Pons (tissue), 1 donor: ENCODE results near the gene CTBP2.
"Not testable (repeated sequence)": the region's sequence is repeated elsewhere in the genome, so short reads cannot be mapped to it uniquely, and the experiment has no call there.

Experiments
- DNase-seq: peaks from one replicate; pipeline ENCODE4 v3.0.0-alpha.2; 2016; ENCODE audit warnings: low spot score

CTBP2 gene

GRCh38 chr10:125158601-125159485 is 1.5 kb downstream of the CTBP2 start:
- peak; percentile 65 for DNase-seq

DNA sequence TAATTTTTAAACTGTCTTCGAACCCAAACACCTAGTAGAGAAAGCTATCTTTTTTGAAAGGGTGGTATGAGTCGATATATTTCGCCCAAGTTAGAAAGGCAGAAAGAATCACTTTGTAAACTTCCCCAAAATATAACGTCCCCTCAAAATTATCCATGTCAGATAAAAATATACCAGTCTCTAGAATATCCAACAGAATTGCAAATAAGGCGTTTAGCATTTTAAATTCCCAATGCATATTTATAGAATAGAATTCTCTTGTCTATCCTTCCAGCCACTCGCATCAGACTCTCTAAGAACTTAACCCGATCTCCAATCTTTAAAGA is 2.1 kb downstream of the CTBP2 start:
- no peak for DNase-seq

DNA sequence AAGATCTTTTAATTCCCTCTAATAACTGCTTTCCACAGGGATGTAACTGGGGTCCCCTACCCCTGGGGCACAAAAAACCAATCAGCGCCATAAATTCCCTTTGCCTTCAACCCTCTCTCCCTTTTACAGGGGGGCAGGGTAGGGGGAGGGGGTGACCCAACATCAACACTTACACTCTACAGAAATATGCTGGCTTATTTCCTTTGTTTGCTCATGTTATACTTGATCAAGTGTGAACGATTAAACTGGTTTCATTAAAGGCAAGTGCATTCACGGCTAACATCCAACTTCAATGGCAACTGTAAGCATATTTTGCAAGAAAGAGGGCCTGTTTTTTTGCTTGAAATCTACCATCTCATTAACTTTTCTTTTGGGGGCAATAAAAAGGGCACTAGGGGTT is 2.9 kb downstream of the CTBP2 start:
- DNase-seq = no peak

DNA sequence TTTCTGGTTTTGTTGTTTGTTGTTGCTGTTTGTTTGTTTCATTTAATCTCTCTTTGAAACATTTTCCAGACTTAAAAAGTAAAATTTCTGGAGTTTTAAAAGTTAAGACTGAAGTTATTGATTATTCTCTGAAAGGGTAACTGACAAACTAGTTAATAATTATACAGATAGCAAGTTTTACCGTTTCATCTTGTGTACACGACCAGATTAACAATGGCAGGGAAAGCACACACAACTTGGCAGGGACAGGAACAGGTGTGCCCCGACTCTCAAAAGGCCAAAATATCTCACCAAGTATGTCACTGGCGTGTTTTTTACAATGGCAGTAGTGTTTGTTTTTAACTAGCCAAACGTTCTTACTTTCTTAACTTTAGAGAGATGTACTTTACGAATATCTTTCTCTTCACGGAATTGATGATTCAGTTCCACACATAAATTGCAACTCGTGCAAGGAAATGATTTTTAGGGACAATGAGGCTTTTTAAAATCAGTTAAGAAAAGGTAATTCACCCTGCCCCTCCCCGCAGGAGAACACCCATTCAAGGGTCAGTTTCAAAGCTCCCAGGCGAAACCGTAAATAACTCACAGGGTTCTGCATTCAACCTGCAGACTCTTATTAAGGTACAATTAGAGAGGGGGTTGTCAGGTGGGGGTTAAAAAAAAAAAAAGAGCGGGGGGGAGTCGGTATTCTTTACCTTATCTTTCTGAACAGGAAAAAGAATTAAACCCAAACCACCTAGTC is 3.5 kb downstream of the CTBP2 start:
- DNase-seq = no peak

DNA sequence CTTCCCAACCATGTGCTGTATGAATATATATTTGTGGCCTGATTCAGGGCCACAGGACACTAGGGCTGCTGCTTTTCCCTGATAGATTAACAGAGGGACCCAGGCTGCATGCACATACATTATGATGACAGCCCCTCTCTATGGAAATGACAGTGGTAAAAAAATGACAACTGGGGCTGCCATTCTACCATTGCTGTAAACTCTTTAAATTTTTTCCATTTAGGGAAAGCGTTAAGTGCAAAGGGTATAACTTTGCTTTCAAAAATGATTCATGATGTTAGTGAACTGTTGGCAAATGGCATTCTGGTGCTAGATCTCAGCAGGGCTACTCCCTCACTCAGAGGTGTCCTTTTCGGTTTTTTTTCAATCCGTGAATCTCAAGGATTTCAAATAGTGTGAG is 4.2 kb downstream of the CTBP2 start:
- no peak for DNase-seq

- peak; percentile 80 for DNase-seq
Observed at GRCh38 chr10:125155101-125155500, 5.3 kb downstream of the CTBP2 start.

DNA sequence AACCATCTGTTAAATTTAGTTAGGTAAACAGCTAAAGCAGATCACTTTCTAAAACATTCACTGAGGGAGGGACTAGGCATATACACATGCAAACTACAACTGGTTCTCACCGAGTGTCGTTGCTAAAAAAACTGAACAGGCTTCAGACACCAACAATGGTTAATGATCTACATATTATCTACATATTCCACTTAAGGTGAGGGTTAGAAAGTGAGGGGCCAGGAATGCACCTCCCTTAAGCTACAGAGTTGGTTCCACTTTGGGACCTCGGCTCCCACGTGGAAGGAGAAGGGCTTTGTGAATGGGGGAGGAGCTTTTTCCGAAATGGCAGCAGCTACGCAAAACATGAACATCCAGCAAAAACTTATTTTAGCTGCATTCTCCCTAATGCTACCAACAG is 5.8 kb downstream of the CTBP2 start:
- peak; percentile 51 for DNase-seq

DNA sequence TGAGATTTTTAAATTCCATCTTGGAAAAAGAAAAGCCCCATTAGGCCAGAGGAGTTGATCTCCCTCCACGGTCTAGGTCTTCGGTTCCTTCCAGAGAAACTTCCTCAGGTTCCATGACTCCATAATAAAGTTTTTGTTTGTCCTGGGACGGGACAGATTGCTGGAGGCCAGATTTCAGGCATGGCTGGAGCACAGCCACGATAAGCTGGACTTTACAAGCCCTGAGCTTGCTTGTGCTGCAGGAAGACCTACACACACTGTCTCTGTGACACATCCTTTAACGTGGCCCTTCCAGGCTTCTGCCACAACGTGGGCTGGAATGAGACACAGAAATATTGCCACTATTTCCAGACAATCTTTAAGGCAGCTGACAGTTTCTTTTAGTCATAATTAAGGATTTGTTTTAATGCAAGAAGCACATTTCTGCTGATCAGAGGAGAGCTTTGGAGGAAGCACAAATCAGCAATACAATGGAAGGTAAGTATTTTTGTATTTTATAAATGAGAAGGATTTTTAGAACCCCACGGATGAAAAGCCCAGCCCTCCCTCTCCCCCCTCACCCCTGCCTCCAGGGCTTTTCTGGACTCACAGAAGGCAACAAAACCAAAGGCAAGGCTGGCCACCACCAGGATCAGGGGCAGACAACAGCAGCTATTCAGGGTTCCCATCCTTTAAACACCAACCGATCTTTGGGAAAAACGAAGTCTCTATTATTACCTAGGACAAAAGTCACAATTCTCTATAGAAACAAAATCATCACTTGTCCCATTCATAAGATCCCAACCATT is 6.5 kb downstream of the CTBP2 start:
- DNase-seq = peak; percentile 52

GRCh38 chr10:125152450-125153368 is 7.7 kb downstream of the CTBP2 start:
- DNase-seq = peak; percentile 90

DNA sequence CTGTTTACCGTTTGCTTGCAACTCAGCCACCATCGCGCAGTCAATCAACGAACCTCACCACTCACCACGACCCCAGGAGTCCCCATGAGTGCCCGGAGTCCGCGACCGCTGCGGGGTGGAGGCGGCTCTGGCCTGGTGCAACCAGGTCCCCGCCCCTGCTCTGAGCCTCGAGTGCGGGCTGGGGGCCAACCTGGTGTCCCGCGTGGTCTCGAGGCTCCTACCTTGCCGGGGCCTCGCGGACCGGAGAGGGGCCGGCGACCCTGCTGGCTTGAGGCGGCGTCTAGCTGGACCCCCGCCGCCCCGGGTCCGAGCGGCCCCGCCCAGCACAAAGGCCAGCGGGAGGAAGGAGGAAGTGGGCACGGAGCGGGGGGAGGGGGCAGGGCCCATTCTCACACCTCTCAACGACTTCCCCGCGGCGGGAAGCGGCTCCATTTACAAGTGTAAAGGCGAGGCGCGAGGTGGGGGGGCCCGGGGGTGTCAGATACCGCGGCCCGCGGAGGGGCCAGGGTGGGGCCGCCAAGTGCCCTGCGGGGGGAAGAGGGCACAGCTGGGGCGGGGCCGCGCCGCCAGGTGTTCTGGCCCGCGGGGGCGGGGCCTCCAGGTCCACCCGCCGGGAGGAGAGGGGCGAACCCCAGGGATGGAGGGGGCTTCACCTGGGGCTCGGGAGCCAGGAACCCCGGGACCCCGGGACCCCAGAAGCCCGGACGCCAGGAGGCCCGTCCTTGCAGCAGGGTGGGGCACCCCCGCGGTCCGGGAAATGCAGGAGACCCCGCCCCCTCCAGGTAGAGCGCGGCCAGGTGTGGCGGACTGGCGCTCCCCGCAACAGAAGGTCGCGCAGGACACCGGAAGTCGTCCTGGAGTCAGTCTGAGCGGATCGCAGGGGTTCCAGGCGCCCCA is 8.6 kb downstream of the CTBP2 start:
- DNase-seq = no peak

GRCh38 chr10:125151170-125151552 is 9.2 kb downstream of the CTBP2 start:
- no peak for DNase-seq

GRCh38 chr10:125150376-125151083 is 9.8 kb downstream of the CTBP2 start:
- DNase-seq = not testable (repeated sequence)

DNA sequence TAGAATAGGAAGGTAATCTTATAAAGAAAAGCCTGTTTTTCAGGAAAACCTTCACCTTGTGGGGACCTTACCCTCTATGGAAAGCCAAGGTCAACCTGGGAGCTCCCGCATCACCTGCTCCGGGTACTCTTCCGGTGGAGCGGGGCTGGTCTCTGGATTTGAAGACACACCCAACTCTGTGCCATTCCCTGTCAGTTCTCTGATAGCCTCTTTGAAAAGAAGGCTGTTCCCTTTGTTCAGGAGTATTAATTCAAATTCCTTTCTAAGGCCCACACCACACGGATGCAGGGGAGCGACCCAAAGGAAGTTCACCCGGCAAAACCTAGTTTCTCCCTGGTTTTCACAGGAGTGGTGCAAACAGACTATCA is 10.7 kb downstream of the CTBP2 start:
- no peak for DNase-seq

DNA sequence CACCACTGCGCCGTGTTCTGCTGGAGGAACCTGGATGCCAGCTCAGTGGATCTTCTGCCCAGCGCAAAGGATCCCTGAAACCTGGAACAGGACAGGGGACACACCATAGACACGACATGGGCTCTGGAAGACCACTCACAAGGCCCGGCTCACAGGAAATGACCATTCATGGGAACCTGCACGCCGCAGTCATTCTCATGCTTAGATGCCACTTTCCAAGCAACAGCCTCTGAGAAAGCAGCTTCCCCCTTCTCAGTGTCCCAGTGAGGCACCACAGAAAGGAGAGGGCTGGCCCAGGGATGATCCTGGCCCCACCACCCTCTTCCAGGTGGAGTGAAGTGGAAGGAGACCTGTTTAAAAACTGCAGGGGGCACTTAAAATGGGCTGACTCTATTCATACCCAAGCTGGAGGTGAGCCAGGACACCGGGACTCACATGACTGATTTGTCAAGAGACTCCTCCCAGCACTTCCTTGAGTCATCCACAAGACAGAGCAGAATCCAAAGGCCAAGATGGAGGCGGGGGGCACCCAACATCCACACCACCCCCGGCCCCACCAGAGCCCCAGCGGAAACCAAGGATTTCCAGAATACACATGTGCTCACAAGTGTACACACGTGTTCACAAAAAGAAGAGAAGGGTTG is 11.2 kb downstream of the CTBP2 start:
- no peak for DNase-seq

DNA sequence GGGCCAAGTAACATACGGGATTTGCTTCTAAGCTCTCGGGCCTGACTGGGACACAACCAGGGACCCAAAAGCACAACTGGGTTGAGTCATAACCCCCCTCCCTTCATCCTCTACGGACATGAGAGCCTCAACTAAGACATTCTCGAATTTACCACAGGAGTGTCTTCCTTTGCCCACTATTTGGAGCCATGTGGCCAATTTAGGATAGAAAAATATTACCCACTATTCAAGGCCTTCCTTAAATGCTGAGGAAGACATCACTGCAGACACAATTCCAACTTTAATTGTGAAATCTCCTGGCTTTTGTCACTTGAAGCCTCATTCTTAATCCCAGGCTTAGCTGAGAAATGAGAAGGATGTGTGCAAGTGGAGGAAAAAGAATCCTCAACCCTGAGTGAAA is 11.8 kb downstream of the CTBP2 start:
- DNase-seq = no peak

DNA sequence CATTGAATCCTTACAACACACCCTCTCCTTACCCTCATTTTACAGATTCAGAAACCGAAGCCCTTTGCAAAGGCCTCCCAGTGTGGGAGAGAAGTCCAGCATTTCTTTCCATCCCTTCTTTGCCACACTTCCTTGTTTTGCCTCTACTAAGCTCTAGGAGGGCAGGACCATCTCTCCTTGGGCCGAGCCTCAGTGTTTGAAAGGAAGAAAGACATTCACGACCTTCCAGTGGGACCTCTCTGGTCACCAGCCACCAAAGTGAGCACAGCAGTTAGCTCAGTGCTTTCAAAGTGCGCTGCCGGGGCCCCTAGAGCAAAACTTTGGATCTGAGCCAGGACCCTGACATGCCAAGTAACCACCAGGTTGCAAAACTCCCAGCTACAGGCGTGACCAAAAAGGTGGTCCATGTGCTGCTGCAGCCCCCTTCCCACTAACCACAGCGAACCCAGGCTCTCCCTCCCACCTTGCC is 12.4 kb downstream of the CTBP2 start:
- DNase-seq = no peak

DNA sequence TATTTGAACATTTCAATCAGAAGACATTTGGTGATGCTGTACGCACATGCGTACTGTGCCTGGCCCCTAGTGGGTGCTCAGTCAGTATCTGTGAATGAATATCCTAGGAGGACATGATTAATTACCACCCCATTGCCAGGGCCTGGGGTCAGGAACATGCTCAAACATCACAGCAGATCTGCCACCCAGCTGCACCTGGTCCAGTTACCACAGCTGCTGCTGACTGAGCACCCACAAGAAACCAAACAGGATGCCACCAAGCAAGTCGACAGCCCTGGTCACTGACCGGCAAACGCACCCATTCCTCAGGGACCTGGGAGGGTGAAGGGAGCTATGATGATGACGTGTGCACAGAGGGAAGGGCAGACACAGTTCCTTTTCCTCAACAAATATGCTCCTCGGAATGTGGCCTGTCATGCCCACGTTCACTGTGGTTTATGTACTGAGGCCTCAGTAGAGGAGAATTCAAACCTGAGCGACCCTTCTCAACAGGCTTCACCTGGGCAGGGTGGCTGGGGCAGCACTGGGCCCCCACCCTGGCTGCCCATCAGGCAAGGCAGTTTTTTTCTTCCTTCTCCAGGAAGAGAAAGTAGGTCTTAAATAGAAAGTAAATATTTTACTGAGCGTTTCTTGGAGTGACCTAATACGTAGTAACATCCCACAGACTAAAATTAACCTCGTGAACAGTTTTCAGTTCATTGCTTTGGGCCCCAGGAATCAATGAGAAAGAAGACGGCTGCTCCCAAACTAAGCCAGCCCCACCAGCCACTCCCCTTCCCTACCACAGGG is 13.4 kb downstream of the CTBP2 start:
- DNase-seq = no peak

GRCh38 chr10:125145636-125146035 is 14.7 kb downstream of the CTBP2 start:
- DNase-seq = no peak
